Activated naive CD4-positive, alpha-beta T cell treated with anti-CD3 and anti-CD28 coated beads, Interleukin-2, amount 10 ng/mL, durations not matched to agents 7 days and 5 days (primary cell): ENCODE measurements around the gene CNGB1.
A peak's percentile ranks its signal among the peaks of the same experiment; 100 is the strongest.

ENCODE experiments used
- CTCF ChIA-PET: fragments of 350-600 bp; sonication (Branson Sonifier 250); formaldehyde crosslinking; loops from one replicate; lab custom pipeline; 2021; ENCODE audit warnings: antibody characterized with exemption; lab: Charles Lee
- DNase-seq: peaks from one replicate; pipeline ENCODE4 v3.0.0-alpha.2; 2020
- H3K27ac Mint-ChIP-seq: one replicate; pipeline ENCODE4 v1.8.0; 2021; ENCODE audit warnings: mild to moderate bottlenecking, moderate library complexity, mixed read lengths
- H3K27me3 Mint-ChIP-seq: one replicate; pipeline ENCODE4 v1.8.0; 2021; ENCODE audit warnings: mild to moderate bottlenecking, mixed read lengths
- H3K36me3 Mint-ChIP-seq: one replicate; pipeline ENCODE4 v1.8.0; 2021; ENCODE audit warnings: mixed read lengths
- H3K4me1 Mint-ChIP-seq: one replicate; pipeline ENCODE4 v1.8.0; 2021; ENCODE audit warnings: mixed read lengths
- H3K4me3 Mint-ChIP-seq: one replicate; pipeline ENCODE4 v1.8.0; 2021; ENCODE audit warnings: mild to moderate bottlenecking, moderate library complexity, mixed read lengths
- H3K9me3 Mint-ChIP-seq: one replicate; pipeline ENCODE4 v1.8.0; 2021; ENCODE audit warnings: mixed read lengths

CNGB1 gene

DNA sequence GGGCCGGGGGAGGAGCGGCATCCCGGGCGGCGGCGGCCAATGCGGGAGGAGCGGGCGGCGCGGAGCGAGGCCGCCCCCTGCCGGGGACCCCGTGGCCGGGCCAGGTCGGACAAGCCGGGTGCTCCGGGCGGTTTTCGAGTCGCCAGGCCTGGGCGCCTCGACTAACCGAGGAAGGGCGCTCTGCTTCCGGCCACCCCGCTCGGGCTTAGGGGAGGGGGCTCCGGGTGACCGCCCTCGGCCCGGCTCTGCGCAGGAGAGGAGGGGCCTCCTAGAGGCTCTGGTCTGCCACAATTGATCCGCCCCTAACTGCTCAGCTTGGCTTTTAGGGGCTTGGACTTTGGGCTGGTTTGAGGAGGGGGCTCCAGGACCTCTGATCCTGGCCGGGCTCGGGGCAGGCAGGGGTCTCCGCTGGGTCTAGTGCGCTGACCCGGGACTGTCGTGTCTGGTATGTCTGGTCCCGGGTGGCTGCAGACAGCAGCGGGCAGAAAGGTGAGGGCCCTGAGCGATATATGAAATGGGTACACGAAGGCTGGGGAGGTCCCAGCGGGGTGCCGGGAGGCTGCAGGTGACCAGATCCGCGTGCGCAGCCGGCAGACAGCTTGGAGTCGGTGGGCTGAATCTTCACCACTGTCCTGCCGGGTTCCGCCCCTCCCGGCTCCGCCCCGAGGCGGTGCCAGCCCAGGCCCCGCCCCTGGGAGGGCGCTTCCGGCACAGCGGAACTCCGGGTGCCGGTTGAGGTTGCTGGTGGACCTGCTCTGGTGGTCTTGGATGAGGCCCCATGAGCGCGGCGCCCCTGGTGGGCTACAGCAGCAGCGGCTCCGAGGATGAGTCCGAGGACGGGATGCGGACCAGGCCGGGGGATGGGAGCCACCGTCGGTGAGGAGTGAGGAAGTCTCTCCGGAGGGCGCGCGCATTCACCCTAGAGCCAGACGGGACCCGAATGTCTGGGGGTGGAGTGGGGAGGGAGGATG is 30.1 kb upstream of the CNGB1 start, which contains the start of gene USB1:
TSS of gene USB1 (plus strand) at position 702 of the 971 bp plus-strand sequence. CDS start at position 779, 77 bp downstream.
- peak within 1 kb of the TSS; percentile 87 for H3K27ac Mint-ChIP-seq
- peak; percentile 85 for DNase-seq
- peaks cover 33% of the 10 kb centered on the region for H3K36me3 Mint-ChIP-seq
- CTCF ChIA-PET = interaction anchor here (0.6 to 3.2 kb wide), 8 partner anchors 101 to 424 kb away, joined by 3 to 22 read pairs (median 3); no protein-coding TSS in a partner anchor
- peaks cover 62% of the 10 kb centered on the region for H3K4me1 Mint-ChIP-seq
- no peaks in the 10 kb centered on the region for H3K27me3 Mint-ChIP-seq
- peak within 1 kb of the TSS; percentile 90 for H3K4me3 Mint-ChIP-seq
- no peaks in the 10 kb centered on the region for H3K9me3 Mint-ChIP-seq

DNA sequence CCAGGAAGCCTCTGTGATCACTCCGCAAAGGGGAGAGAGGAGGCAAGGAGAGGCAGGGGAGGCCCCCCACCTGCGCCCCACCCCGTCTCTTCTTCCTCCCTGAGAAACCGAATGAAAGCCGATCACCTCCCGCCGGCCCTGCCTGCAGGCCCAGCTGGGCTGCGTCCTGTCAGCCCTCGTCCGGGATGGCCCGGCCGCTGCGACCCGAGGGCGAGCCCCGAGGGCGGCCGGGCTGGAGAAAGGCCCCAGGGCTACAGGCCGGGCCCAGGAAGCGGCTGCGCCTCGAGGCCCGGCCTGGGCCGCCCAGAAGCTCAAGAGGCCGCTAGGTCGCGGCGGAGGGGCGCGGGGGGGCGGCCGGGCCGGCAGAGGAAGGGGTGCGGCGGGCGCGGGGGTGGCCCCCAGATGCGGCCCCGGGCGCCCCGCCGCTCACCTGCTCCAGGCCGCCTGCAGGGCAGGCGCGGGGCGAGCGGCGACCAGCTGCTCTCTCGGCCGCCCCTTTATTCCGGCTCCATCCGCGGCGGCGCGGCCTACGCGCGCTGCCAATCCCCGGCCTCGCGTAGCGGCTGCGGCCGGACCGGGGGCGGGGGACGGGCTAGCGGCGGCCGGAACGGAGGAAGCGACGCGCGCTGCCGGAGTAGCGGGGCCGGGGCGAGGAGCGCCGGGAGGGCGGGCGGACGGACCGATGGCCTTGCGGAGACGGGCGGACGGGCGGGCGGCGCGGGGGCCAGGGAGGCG is 29.2 kb upstream of the CNGB1 start, which contains the start of gene ZNF319:
TSS of gene ZNF319 (minus strand) at position 702 of the 735 bp plus-strand sequence. CDS start 2,407 bp downstream, outside the sequence.
- DNase-seq = peak; percentile 46

DNA sequence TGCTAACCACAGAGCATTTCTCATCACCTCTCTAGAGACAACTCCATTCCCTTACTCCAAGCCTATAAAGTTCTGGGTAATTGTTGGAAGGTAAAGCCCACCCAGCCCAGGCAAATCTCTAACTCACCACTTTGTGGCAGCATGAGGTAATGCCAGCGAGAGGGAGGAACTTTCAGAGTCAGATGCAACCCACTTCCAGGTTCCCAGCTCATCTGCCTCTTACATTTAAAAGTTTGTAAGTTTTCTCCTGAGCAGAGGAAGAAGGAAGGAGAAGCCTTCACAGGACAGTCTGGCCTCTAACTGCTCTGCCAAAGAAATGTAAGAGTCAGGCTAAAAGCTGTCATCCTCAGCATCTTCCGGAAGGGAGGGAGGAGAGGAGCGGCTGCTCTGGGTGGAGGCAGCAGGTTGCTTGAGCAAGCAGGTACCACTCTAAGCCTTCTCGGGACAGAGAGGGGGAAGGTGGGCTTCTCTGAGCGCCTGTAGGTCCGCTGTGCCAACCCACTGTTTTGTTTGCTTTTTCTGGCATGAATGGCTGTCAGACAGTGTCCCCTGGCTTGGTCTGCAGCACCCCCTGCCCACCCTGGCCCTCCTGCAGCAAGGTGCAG is 28.5 kb upstream of the CNGB1 start:
- CTCF ChIA-PET = interaction anchor here (0.7 to 3.2 kb wide), 9 partner anchors 22 to 423 kb away, joined by 3 to 22 read pairs (median 3); a partner anchor contains a TSS
- Mint-ChIP-seq H3K27ac (peak overlapping the region; percentile 94), H3K9me3 (no peaks in the 10 kb centered on the region), H3K27me3 (no peaks in the 10 kb centered on the region), H3K4me1 (peaks cover 72% of the 10 kb centered on the region), H3K4me3 (peak overlapping the region; percentile 80), H3K36me3 (peaks cover 38% of the 10 kb centered on the region)
- DNase-seq = peak; percentile 58

More for the DNA sequence above, 29.2 kb upstream of the CNGB1 start, which contains the start of gene ZNF319:
- Mint-ChIP-seq H3K27ac (peak within 1 kb of the TSS; percentile 94), H3K4me1 (peaks cover 71% of the 10 kb centered on the region), H3K4me3 (peak within 1 kb of the TSS; percentile 90), H3K9me3 (no peaks in the 10 kb centered on the region), H3K27me3 (no peaks in the 10 kb centered on the region), H3K36me3 (peaks cover 37% of the 10 kb centered on the region)
- CTCF ChIA-PET = interaction anchor here (0.7 to 3.2 kb wide), 6 partner anchors 34 to 190 kb away, joined by 3 to 22 read pairs (median 3); no protein-coding TSS in a partner anchor

DNA sequence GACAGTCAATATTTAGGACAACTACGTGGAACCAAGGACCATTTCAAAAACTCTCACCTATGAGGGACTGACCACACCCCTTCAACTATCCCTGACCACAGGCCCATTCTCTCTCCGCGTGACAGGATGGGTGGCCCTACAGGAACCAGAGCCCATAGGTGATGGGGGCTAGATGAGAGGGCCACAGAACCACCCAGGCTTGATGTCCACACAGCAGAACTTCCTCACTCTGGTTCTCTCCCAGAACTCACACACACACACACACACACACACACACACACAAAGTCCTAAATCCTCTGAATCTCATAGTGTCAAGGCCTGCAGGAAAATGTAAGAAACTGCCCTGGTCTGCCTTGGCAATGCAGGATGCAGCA is 28.1 kb upstream of the CNGB1 start:
- no peaks in the 10 kb centered on the region for H3K9me3 Mint-ChIP-seq
- H3K36me3 Mint-ChIP-seq = peaks cover 37% of the 10 kb centered on the region
- H3K4me1 Mint-ChIP-seq = peaks cover 73% of the 10 kb centered on the region
- peak overlapping the region; percentile 94 for H3K27ac Mint-ChIP-seq
- CTCF ChIA-PET = interaction anchor here (0.7 to 3.2 kb wide), 7 partner anchors 22 to 422 kb away, joined by 3 to 22 read pairs (median 6); a partner anchor contains a TSS
- no peak for DNase-seq
- no peaks in the 10 kb centered on the region for H3K27me3 Mint-ChIP-seq
- peak overlapping the region; percentile 80 for H3K4me3 Mint-ChIP-seq

DNA sequence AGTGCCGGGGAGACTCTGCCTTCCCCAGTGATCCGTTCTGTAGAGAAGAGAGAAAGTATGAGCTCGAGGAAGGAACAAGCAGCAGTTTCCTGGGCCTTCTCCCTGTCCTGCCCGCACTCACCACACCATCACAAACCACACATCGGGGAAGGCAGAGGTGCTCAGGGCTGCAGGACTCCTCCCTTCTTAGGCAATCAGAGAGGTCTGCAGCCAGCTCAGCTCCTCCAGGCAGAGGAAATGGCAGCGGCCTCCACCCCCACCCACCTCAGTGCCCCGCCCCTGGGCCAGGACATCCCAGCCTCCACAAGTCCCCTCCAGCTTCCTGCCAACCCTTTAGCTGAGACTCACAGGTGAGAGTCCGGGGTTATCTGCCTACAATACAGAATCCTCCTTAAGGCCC is 27.6 kb upstream of the CNGB1 start:
- CTCF ChIA-PET = interaction anchor here (1.0 to 3.2 kb wide), 6 partner anchors 21 to 422 kb away, joined by 3 to 22 read pairs (median 6); a partner anchor contains a TSS
- Mint-ChIP-seq H3K27ac (peak overlapping the region; percentile 94), H3K4me3 (peak overlapping the region; percentile 80), H3K4me1 (peaks cover 69% of the 10 kb centered on the region), H3K36me3 (peaks cover 34% of the 10 kb centered on the region), H3K9me3 (no peaks in the 10 kb centered on the region), H3K27me3 (no peaks in the 10 kb centered on the region)
- DNase-seq = peak; percentile 86

DNA sequence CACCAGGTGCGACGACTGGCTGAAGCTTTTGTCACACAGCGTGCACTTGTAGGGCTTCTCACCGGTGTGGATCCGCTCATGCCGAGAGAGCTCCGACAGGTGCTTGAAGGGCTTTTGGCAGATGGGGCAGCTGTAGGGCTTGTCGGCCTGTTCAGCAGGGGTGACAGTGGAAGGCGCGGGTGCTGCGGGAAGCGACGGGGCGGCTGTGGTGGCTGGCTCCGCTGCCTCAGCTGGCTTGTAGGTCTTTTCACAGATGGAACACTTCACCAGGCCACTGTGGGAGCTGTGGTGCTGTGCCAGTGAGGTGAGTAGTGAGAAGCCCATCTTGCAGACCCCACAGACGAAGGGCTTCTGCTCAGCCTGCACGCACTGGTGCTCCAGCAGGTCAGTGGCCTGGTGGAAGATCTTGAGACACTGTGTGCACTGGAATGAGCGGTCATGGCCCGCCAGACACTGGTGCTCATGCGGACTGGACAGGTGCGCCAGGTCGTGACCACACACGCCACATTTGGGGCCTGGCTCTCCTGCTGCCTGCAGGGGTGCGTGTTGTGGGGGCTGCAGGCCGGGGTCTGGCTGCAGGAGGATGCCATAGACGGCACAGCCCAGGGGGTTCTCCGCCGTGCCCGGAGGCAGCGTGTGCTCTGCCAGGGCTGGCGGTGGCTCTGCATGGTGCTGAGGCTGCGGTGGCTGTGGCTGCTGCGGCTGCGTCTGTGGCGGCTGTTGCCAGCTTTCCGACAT is 26.8 kb upstream of the CNGB1 start:
- Mint-ChIP-seq H3K27ac (peak overlapping the region; percentile 94), H3K4me1 (peaks cover 62% of the 10 kb centered on the region), H3K9me3 (no peaks in the 10 kb centered on the region), H3K36me3 (peaks cover 31% of the 10 kb centered on the region), H3K27me3 (no peaks in the 10 kb centered on the region), H3K4me3 (peak overlapping the region; percentile 80)
- CTCF ChIA-PET = interaction anchor here (1.0 to 3.2 kb wide), 6 partner anchors 21 to 421 kb away, joined by 3 to 22 read pairs (median 6); a partner anchor contains a TSS
- DNase-seq = no peak

DNA sequence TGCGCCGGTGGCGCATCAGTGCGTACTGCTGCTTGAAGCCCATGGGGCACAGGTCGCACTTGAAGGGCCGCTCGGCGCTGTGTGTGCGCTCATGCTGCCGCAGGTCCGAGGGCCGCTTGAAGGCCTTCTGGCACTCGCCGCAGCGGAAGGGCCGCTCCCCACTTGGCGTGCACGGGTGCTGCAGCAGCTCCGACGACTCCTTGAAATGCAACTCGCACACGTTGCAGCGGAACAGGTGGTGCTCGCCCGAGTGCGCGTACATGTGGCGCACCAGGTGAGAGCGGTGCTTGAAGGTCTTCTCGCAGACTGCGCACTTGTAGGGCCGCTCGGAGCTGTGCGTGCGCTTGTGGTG is 26.2 kb upstream of the CNGB1 start:
- no peaks in the 10 kb centered on the region for H3K9me3 Mint-ChIP-seq
- CTCF ChIA-PET = interaction anchor here (2.6 kb wide), 1 partner anchor 421 kb away, joined by 10 read pairs; no protein-coding TSS in a partner anchor
- H3K27ac Mint-ChIP-seq = peak overlapping the region; percentile 19
- no peaks in the 10 kb centered on the region for H3K27me3 Mint-ChIP-seq
- H3K36me3 Mint-ChIP-seq = peaks cover 31% of the 10 kb centered on the region
- no peak overlapping the region for H3K4me3 Mint-ChIP-seq
- DNase-seq = no peak
- H3K4me1 Mint-ChIP-seq = peaks cover 57% of the 10 kb centered on the region

DNA sequence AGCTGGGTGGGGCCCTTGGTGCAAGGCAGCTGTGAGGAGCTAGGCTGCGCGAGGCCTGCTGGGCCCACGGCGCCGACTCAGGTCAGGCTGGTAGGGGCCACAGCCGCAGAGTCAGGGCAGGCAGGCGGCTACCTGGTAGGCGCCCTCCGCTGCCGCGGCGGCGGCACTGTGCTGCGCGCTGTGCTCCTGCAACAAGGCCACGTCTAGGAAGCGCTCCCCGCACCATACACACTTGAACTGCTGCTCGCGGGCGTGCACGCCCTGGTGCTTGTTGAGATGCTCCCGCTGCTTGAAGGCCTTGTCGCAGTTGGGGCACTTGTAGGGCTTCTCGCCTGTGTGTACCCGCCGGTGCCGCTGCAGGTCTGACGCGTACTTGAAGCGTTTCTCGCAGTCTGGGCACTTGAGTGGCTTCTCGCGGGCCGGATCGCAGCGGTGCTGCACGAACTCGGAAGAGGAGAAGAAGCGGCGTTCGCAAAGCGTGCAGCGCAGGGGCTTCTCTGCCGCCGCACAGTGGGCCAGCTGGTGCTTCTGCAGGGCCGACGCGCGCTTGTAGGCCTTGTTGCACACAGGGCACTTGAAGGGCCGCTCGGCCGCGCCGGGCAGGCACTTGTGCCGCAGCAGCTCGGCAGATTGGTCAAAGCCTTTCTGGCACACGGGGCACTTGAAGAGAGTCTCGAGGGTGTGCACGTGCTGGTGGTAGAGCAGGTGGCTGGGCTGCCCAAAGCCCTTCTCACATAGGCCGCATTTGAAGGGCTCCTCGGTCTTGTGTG is 25.7 kb upstream of the CNGB1 start:
- Mint-ChIP-seq H3K27me3 (no peaks in the 10 kb centered on the region), H3K27ac (peak overlapping the region; percentile 19), H3K36me3 (peaks cover 31% of the 10 kb centered on the region), H3K4me1 (peaks cover 51% of the 10 kb centered on the region), H3K9me3 (no peaks in the 10 kb centered on the region), H3K4me3 (no peak overlapping the region)
- no peak for DNase-seq
- CTCF ChIA-PET = interaction anchor here (2.6 kb wide), 1 partner anchor 420 kb away, joined by 10 read pairs; no protein-coding TSS in a partner anchor

DNA sequence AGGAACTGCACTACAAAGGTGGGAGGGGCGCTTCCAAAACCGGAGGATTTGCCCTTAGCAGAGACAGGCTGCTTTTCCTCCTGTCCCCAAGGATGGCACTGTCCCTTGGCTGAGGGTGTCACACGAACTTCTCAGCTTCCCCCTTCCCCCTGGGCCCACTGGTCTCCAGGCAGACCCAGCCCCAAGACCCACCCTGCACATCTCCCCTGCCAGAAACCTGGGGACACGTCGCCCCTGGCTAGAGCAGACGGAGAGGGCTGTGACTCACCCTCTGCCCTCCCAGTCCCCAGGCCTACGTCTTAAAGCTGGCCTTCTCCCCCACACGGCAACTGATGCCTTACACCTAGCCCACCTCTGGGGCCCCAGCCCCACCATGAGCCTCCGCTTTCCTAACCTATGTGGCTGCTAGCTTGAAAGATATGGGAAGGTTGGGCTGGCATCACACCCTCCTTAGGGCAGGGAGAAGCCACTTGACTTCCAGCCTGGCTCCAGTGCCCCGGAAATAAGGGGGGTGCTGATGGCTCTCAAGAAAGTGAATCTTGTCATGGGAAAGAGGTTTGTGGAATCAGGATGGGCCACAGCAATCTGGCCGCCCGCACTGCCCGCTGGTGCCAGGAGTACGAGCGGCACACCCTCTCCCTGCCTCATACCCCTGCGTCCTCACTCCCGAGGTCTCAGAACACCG is 24.9 kb upstream of the CNGB1 start:
- Mint-ChIP-seq H3K4me1 (peaks cover 46% of the 10 kb centered on the region), H3K36me3 (peaks cover 31% of the 10 kb centered on the region), H3K27me3 (no peaks in the 10 kb centered on the region), H3K27ac (peak overlapping the region; percentile 60), H3K9me3 (no peaks in the 10 kb centered on the region), H3K4me3 (no peak overlapping the region)
- DNase-seq = no peak
- CTCF ChIA-PET = interaction anchor here (0.8 kb wide), 1 partner anchor 239 kb away, joined by 3 read pairs; no protein-coding TSS in a partner anchor

DNA sequence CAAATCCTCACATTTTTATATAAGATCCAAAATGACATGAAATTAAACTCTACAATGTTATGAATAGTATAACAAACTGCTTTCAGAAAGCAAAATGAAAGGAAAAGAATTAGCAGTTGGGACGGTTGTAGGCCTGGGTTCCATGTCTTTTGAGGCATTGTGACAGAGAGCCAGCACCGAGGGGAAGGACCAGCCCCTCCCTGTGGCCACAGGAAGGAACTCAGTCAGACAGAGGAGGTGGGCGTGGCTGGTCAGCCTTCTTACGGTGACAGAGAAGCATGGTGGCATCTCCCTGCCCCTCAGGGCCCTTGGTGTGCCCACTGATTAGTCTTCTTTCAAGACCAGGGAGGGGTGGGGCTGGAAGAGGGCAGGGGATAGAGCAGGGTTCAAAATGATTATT is 23.9 kb upstream of the CNGB1 start:
- Mint-ChIP-seq H3K36me3 (peaks cover 31% of the 10 kb centered on the region), H3K27me3 (no peaks in the 10 kb centered on the region), H3K9me3 (no peaks in the 10 kb centered on the region), H3K4me1 (peaks cover 45% of the 10 kb centered on the region), H3K27ac (peak overlapping the region; percentile 68), H3K4me3 (no peak overlapping the region)
- CTCF ChIA-PET = interaction anchor here (0.9 kb wide), 1 partner anchor 11 kb away, joined by 3 read pairs; no protein-coding TSS in a partner anchor
- DNase-seq = peak; percentile 68

DNA sequence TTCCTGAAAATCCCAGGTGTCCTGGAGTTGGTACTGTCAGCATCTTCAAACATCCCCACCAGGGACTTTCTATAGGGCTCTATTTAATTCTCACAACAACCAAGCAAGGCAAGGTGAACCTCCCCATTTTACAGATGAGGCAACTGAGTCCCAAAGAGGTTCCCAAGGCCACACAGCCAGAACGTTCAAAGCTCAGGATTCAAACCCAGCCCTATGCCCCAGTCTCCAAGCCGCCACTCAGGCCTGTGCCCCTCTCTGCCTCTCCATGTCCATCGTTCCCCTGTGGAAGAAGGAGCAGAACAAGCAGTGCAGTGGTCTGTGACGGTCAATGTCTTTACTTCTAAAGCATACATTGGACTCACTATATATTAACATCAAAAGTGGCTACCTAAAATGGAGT is 23.4 kb upstream of the CNGB1 start:
- no peak overlapping the region for H3K27ac Mint-ChIP-seq

More for the DNA sequence above, 23.4 kb upstream of the CNGB1 start:
- no peak for DNase-seq
- Mint-ChIP-seq H3K9me3 (no peaks in the 10 kb centered on the region), H3K36me3 (peaks cover 31% of the 10 kb centered on the region), H3K4me3 (no peak overlapping the region), H3K4me1 (peaks cover 44% of the 10 kb centered on the region), H3K27me3 (no peaks in the 10 kb centered on the region)
- CTCF ChIA-PET = interaction anchor here (0.9 kb wide), 1 partner anchor 11 kb away, joined by 3 read pairs; no protein-coding TSS in a partner anchor
